ENCODE results near the gene PKD1L1.

PKD1L1 gene

GRCh38 chr7:47739301-47739875 lies 208.9 kb downstream of the PKD1L1 start:
- no peak for DNase-seq (ENCODE audit: low spot score)

- no peak for DNase-seq (ENCODE audit: low spot score)
These were observed 209.6 kb downstream of the PKD1L1 start for GRCh38 chr7:47738563-47739166.

GRCh38 chr7:47737601-47738000 lies 210.7 kb downstream of the PKD1L1 start:
- no peak for DNase-seq (ENCODE audit: low spot score)

- DNase-seq (ENCODE audit: low spot score) = no peak
These were observed 212.6 kb downstream of the PKD1L1 start for GRCh38 chr7:47735431-47736345.

DNA sequence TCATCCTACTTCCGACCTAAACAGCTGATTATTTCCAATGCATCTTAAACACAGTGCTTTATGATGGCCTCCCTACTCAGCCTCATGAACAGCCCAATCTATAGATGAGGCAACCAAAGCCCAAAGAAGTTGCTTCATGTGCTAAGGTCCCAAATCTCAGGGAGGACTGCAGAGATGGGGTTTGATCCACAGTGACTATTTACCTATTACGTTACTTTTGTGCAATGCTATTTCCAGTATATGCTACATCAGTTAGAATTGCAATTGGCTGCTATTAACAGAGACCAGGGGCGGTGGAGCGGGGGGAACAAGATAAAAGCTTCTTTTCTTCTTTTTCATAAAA lies 213.3 kb downstream of the PKD1L1 start:
- no peak for DNase-seq (ENCODE audit: low spot score)

GRCh38 chr7:47734287-47734948 lies 213.8 kb downstream of the PKD1L1 start:
- no peak for DNase-seq (ENCODE audit: low spot score)

DNA sequence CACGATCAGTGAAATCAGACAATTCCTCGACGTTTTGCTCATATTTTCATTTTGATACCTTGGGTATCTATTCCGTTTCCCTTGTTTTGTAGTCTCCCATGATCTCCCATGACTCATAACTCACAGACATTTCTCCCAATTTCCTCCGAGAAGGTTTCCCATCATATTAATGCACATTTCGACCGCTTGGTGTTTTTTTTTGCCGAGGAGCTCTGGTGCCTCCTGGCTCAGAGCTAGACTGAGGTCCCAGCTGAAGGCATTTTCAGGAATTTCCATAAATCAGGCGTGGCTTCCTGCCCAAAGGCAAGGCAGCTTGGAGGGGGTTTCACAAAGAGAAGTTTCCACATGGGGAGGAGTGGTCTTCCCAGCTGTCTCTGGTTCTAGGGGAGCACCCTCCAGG lies 218.1 kb downstream of the PKD1L1 start:
- no peak for DNase-seq (ENCODE audit: low spot score)

DNA sequence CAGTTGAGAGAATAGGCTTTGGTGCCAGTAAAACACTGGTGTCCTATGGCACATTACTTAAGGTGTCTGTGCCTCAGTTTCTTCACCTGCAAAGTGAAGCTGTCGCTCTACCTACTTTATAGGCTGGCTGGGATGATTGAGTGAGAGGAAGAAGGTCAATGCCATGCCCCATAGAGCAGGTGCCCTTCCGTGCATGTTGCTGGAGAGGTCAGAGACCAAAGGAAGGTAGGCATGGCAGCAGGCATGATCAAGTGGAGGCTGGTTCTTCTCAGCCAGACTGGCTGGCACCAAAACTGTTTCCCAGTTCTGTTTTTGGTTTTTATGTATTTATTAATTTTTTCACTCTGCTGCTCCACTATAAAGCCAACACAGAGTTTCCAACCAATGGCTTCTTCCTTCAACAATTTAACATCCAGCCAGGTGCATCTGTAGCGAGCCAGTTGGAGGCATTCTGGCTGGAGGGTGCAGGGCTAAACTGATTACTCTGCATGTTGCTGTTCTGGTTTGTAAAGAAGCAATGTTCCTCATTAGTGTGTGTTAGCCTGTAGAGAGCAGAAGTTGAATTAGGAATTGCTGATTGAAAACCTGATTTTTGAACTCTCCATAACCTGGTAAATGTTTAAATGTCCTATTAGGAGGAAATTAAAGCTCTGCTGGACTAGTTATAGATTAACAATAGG lies 222.1 kb downstream of the PKD1L1 start:
- peak; percentile 53 for DNase-seq (ENCODE audit: low spot score)

GRCh38 chr7:47725031-47725780 lies 223.1 kb downstream of the PKD1L1 start:
- no peak for DNase-seq (ENCODE audit: low spot score)
